Stimulated activated CD4-positive, alpha-beta T cell treated with anti-CD3 and anti-CD28 coated beads, Interleukin-4, amount 100 ng/mL, for 48 hours (primary cell): ENCODE measurements around the gene GAB3.

ENCODE experiments used
- DNase-seq, 2 donors: peaks; one replicate each; pipeline ENCODE4 v3.0.0-alpha.2; 2020; ENCODE audit warnings: low read depth in 2 of 2

The GAB3 gene

GRCh38 chrX:154751203-154751668 is 359 bp upstream of the GAB3 start:
- no peak for DNase-seq

DNA sequence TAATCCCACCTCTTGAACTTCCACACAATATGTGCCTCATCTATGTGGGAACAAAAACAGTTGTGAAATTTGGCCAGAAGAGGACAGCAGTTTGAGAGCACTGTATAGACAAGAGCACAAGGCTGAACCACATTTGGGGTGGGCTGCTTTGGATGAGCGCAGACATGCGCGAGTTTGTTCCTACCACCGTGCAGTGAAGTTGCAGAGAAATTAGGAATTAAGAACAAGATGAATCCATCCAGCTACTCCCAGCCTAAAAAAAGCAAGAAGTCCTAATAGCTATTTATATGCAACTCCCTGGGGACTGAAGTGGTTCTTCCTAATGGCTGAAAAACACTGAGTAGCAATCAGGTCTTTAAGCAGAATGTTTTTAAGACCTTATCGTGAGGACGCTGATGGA is 1.0 kb downstream of the GAB3 start:
- DNase-seq, result no peak

GRCh38 chrX:154748712-154749339 is 2.1 kb downstream of the GAB3 start:
- peak in 1 of 2 donors; percentile 12 for DNase-seq

GRCh38 chrX:154742613-154743012 is 8.3 kb downstream of the GAB3 start:
- no peak for DNase-seq

DNA sequence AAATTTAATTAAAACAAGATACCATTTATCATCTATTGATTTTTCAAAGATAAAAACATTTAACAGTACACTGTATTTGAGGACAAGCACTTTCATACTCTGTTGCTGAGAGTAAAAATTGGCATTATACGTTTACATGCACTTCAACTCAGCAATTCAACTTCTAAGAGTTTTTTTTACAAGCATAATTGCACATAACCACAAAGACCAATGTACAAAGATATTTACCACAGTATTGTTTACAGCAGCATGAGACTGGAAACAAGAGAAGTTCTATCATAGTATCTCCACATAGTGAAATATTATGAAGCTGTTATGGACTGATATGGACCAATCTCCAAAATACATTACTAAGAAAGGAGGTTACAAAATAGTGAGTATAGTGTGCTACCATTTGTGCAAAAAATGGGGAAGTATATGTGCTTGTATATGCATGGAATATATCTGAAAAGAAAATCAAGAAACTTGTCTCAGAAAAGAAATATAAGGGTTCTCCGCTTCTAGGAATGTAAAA is 10.9 kb downstream of the GAB3 start:
- no peak for DNase-seq

GRCh38 chrX:154738011-154738738 is 12.7 kb downstream of the GAB3 start:
- no peak for DNase-seq

- DNase-seq, result no peak
Measured at GRCh38 chrX:154737136-154737535, 13.7 kb downstream of the GAB3 start.

- no peak for DNase-seq
Measured at GRCh38 chrX:154735695-154736393, 15.0 kb downstream of the GAB3 start.

DNA sequence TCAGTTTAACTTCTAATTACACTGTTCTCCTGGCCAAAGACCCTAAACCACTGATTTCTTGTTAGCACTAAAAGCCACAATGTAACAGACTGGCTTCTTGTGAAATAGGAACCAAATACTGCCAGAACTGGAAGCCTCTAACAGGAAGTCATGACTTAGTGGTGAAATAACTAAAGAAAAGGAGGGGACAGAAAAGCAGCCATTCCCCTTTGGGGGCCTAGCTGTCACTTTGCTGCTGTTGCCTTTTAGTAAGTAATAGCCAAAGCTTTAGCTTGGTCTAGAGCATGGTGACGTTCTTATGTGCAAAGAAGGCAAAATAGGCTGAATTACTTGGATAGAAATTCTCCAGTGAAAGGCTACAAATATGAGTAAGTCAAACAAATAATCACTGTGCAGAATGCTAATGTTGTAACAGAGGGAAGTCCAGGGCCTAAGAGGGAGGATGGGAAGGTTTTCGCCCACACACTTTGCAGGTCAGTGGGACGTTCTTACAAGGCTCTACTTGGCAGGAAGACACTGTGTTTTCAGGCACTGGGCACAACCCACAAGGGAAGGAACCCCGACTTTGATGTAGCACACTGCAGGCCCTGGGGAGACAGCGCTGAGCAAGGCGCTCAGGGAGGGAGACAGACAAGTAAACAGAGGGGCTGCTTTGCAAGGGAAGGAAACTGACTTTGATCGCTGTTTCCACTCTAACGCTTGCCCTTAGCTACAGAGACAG is 16.7 kb downstream of the GAB3 start:
- DNase-seq, result no peak

- DNase-seq, result no peak
Measured at GRCh38 chrX:154733066-154733425, 17.8 kb downstream of the GAB3 start.

DNA sequence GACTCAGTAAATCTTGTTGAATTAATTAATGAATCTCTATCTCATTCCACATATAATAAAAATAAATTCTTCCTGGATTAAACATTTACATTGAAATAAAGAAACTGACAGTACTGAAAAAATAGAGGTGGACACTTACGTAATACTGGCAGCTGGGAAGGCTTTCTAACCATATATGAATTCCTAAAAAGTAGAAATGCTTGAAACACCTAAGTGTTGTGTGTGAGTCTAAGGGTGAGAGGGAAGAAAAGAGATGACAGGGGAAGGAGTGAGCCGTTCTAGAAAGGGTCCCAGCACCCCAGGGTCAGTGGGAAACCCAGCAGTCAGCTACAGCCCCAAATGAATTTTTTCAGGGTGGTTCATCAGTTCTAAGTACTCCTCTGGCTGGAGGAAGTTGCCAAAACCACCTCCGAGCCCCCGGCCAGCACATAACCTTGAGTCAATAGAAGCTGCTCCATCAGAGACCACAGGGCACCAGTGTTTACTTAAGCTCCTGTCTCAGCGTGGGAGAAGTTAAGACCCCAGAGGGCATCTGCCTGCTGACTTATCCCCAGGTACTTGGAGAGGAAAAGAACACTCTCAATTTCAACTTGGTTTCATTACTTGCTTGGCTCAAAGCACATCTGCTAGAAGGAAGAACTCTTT is 18.3 kb downstream of the GAB3 start:
- no peak for DNase-seq

DNA sequence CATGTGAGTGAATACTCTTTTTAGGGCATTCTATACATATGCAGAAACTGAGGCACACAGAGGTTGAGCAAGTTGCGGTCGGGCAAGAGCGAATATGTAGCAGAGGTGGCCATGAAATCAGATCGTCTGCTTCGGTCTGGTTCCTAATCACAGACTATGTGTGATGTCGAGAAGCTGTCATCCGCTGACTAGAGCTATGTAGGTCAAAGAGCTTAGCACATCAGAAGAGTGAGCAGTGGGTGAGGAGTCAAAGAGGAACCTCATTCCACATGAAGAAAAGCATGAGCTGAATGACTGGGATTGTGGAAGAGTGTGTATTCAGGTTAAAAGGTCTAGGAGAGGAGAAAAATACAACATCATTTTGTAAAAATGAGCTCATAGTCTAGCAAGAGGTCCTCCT is 19.0 kb downstream of the GAB3 start:
- DNase-seq, result no peak

- DNase-seq, result no peak
Measured at GRCh38 chrX:154731184-154731583, 19.7 kb downstream of the GAB3 start.

DNA sequence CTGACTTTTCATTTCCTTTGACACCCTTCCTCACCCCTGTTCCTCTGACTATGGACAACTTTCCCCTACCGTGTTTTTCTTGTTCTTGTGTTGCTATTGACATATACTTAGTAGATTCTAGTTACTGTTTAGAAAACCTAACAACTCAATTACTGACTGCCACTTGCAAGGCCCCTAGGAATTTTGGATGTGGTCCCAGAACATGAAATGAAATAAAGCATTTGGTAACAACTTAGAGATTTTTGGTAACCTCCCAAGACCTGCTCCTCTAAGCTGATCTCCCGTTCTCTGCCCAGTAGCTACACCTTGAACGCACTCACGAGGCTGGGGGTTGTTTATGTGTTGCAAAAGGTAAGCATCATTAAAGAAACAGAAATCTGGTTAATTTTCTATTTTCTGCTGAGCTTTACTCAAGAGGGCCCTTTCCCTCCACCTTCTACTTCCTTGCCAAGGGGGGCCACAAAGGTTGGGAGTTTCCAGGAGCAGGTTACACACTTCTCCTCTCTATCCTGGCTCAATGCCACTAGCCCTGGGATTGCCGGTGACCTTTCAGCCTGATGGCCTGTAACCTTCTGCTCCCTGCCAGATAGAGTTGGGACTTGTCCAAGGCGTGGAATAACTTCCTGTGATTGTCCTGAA is 20.5 kb downstream of the GAB3 start:
- DNase-seq, result no peak

DNA sequence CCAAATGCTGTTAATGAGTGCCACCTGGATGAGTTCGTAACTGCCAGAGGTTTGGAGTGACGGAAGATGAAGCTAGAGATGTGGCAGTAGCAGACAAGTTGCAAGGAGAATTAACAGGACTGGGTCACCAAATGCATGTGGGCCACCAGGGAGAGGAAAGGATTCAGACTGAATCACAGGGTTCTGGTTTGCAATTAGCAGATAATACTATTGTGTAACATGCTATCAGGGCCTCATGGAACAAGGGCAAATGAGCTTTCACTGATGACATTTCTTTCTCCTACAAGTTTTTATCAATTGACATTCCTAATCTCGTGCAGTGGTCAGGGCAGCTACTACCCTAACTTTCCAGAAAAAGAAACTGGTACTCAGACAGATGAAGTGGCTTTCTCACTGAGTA is 21.4 kb downstream of the GAB3 start:
- DNase-seq, result no peak

DNA sequence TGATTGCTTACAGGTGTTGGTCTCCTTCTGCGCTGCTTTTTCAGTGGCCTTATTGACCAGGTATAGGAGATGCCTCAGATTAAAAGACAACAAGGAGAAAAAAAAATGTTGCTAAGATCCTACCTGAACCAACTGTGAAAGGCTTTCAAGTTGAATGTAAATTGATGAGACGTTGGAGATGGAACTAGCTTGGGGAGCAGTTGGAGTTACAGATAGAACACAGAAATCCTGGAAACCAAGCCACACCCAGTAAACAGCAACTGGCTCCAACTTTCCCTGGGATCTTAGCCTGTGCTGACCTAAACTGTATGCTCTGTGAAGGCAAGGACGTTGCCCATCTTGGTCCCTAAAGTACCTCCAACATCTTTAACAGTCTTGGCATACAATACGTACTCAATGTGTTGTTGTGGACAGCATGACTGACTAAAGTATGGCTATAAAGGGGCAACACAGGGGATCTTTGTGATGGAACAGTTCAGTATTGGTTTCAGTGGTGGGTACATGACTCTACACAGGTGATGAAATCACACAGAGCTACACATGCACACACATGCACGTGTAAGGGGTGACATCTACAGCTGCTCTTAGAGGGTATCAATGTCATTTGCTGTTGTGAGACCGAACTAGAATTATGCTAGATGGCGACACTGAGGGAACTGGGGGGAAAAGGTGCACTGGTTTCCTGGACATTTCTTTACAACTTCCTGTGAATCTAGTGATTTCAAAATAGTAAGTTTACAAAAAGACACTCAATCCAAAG is 22.3 kb downstream of the GAB3 start:
- no peak for DNase-seq

DNA sequence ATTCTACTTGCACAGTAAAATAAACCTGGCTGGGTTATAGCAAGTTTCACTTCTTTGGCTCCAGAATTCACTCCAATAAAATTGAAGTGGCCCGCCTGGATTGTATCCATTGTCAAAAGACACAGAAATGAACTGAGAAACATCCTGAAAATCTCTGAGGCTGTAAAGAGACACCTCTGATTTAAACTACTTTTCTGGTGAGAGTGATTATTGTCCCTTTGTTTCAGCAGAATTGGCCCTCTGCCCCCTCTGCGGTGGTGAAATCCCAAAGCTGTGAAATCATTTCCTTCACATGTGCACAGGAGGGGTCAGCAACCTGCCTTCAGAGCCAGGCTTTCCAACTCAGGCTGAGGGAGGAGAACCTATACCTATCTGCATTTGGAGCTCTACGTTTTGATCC is 23.0 kb downstream of the GAB3 start:
- no peak for DNase-seq

GRCh38 chrX:154727418-154727817 is 23.5 kb downstream of the GAB3 start:
- no peak for DNase-seq

- DNase-seq, result no peak
Measured at GRCh38 chrX:154724993-154725756, 25.7 kb downstream of the GAB3 start.

DNA sequence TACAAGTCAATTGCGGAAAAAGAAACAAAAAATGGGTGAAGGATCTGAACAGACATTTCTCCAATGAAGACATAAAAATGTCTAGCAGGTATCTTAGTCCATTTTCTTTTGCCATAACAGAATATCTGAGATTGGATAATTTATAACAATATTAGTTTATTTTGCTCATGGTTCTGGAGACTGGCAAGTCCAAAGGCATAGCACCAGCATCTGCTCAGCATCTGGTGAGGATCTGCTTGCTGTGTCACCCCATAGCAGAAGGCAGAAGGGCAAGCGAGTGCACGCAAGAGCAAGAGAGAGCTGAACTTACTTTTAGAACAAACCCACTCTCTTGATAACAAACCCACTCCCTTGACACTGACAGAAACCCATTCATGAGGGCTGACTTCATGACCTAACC is 29.7 kb downstream of the GAB3 start:
- DNase-seq, result no peak
